ENCODE measurements around the gene LMBRD1.

DNA sequence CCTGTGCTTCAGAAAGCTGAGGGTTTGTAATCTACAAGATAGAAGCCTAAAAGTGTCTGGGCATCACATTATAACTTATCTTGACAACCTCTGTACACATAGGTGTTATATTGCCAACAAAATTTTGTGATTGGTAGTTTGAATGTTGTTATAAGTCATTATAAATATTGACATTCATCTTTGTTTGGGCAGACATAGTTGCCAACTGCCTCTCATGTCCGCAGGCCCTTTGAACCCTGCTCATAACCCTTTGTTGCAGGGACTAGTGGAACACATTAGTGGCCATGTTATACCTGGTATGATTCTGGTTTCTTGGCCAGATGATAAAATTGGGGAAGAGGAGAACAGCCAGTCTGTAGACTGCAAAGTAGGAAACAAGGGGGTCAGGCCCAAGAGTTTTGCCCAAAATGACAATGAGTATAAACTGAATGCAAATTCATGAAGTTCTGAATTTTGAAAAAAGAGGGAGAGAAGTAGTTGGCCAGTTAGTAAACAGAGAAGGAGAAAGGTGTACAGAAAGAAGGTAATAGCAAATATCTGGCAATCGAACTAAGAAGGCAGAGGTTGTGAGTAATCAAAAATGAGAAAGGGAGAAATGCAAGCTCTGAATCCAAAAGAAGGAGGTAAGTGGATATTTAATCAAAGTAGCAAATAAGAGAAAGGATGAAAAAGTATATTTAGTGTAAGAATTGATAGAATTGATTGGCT, 21.6 kb upstream of the LMBRD1 start:
- TF ChIP-seq SP1 (IDR thresholded peaks at IDR 0.05) (no peak), SUZ12 (IDR thresholded peaks at IDR 0.05) (no peak), ZNF384 (IDR thresholded peaks at IDR 0.05) (no peak), LEF1 (IDR thresholded peaks at IDR 0.05; ENCODE audit: borderline replicate concordance) (no peak), NFRKB (IDR thresholded peaks at IDR 0.05) (no peak), FOXA1 (IDR thresholded peaks at IDR 0.05) (no peak), ELF4 (IDR thresholded peaks at IDR 0.05) (no peak), TARDBP (IDR thresholded peaks at IDR 0.05) (no peak), FOXK2 (IDR thresholded peaks at IDR 0.05) (no peak), FOXM1 (IDR thresholded peaks at IDR 0.05; ENCODE audit: borderline replicate concordance) (no peak), BHLHE40 (IDR thresholded peaks at IDR 0.05; ENCODE audit: borderline replicate concordance) (no peak), ARNT (IDR thresholded peaks at IDR 0.05) (no peak), HDGF (IDR thresholded peaks at IDR 0.05; ENCODE audit: borderline replicate concordance) (no peak)
